Hematopoietic multipotent progenitor cell (in vitro differentiated cells): Measurements from ENCODE around the gene FIG4. TPM values are rescaled to one million over a fixed set of nuclear protein-coding genes. Genes with fewer than 3 reads are reported as not detected.

Experiments used
- total RNA-seq: library from RNA; depleted of rRNA; stranded (reverse); fragments of >200 nt; gene quantifications from one replicate; pipeline ENCODE4 v1.2.3, GENCODE V29; 2012

Gene FIG4
- total RNA-seq, 1 donor: 8.3 TPM

Other genes with a start within 250 kb of the FIG4 start
- 112 TPM for gene MICAL1, start 235.5 kb upstream of the FIG4 start, total RNA-seq
- gene ZBTB24, start 208.1 kb upstream of the FIG4 start, total RNA-seq: 6.7 TPM
- 3.0 TPM for gene AK9, start 94 bp upstream of the FIG4 start, total RNA-seq